ENCODE results near the gene DDX3X. TPM values are rescaled to one million over a fixed set of nuclear protein-coding genes. Genes with fewer than 3 reads are reported as not detected.
A peak's percentile ranks its signal among the peaks of the same experiment; 100 is the strongest.

The DDX3X gene
- total RNA-seq, 1 donor, result 160 TPM

DNA sequence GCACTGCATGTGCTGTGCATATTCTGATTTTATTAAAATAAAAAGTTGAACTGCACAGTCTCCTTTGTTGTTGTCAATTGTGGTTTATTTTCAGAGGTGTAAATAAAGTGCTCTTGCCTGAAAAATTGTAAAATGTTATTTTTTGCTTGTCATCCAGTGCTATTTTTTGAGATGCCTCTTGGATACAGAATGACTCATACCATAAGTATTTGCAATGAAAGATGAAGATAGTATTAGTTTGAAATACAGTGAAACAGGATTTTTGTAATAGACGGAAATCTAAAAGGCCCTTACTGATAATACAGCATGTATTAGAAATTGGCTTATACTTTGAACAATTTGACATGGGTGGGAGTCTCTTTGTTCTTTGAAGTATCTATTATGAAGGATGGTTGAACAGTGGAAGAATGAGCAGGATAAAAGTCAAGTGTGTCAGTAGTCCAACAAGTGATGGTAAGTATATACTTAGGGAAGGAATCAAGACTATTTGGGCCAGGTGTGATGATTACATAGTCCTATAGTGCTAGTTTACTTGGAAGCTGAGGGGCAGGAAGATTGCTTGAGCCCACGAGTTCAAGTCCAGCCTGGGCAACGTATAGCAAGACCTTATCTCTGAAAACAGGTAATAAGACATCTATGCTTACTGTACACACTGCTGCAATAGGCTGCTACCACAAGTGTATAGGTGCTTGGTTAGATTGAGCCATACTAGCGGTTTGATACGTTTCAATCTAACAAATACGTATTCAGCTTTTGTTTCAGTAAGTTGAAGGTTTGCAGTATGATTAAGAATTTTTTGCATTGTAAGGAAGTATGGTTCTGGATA, 16.4 kb downstream of the DDX3X start:
- H3K4me2 ChIP-seq (ENCODE audit: insufficient read depth, low read length), result no peak overlapping the region
- peaks cover 56% of the 10 kb centered on the region for H4K20me1 ChIP-seq (ENCODE audit: insufficient read depth, low read length)

GRCh38 chrX:41350976-41351569, 17.1 kb downstream of the DDX3X start:
- no peaks in the 10 kb centered on the region for H3K79me2 ChIP-seq (ENCODE audit: insufficient read depth, low read length)
- no peak overlapping the region for H3K27ac ChIP-seq (ENCODE audit: low read depth, low read length)
- H3K9me3 ChIP-seq (ENCODE audit: low read depth, low read length), result no peaks in the 10 kb centered on the region
- TF ChIP-seq CTCF (IDR thresholded peaks at IDR 0.05; ENCODE audit: extremely low read depth, low read depth, low read length), result no peak
- H3K4me3 ChIP-seq (ENCODE audit: insufficient read depth, low read length), result no peak overlapping the region
- no peaks in the 10 kb centered on the region for H3K27me3 ChIP-seq (ENCODE audit: insufficient read depth, low read length)
- H3K4me1 ChIP-seq (ENCODE audit: insufficient read depth, low read length), result peaks cover 14% of the 10 kb centered on the region
- H3K4me2 ChIP-seq (ENCODE audit: insufficient read depth, low read length), result no peak overlapping the region
- H2AFZ ChIP-seq (ENCODE audit: low read length), result no peak overlapping the region
- H3K36me3 ChIP-seq (ENCODE audit: insufficient read depth, low read length), result peaks cover 38% of the 10 kb centered on the region
- DNase-seq (ENCODE audit: insufficient read length, low spot score, missing footprints), result no peak
- H4K20me1 ChIP-seq (ENCODE audit: insufficient read depth, low read length), result peaks cover 49% of the 10 kb centered on the region

More for the DNA sequence above, 16.4 kb downstream of the DDX3X start:
- Histone ChIP-seq H2AFZ (ENCODE audit: low read length) (no peak overlapping the region), H3K9me3 (ENCODE audit: low read depth, low read length) (no peaks in the 10 kb centered on the region), H3K79me2 (ENCODE audit: insufficient read depth, low read length) (peaks cover 4% of the 10 kb centered on the region), H3K27me3 (ENCODE audit: insufficient read depth, low read length) (no peaks in the 10 kb centered on the region), H3K36me3 (ENCODE audit: insufficient read depth, low read length) (peaks cover 45% of the 10 kb centered on the region), H3K4me3 (ENCODE audit: insufficient read depth, low read length) (no peak overlapping the region), H3K27ac (ENCODE audit: low read depth, low read length) (no peak overlapping the region), H3K4me1 (ENCODE audit: insufficient read depth, low read length) (peaks cover 14% of the 10 kb centered on the region)
- no peak for DNase-seq (ENCODE audit: insufficient read length, low spot score, missing footprints)
- no peak for TF ChIP-seq CTCF (IDR thresholded peaks at IDR 0.05; ENCODE audit: extremely low read depth, low read depth, low read length)

DNA sequence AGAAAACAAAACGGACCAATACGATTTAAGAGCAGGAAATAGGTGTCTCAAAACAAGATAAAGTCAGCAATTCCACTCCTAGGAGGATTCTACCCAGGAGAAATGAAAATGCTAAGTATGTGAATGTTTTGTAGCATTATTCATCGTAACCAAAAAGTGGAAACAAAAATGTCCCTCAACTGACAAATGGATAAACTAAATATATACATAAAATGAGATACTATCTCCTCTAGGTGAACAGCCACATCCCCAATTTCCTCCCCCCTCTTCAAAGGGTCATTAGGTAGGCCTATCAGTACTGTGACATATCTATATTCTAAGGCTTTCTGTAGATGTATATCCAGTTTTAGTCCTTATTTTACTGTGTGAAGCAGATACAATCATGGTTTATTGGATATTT, 18.0 kb downstream of the DDX3X start:
- Histone ChIP-seq H4K20me1 (ENCODE audit: insufficient read depth, low read length) (peaks cover 41% of the 10 kb centered on the region), H3K79me2 (ENCODE audit: insufficient read depth, low read length) (no peaks in the 10 kb centered on the region), H3K36me3 (ENCODE audit: insufficient read depth, low read length) (peaks cover 29% of the 10 kb centered on the region), H3K27me3 (ENCODE audit: insufficient read depth, low read length) (no peaks in the 10 kb centered on the region), H3K4me3 (ENCODE audit: insufficient read depth, low read length) (no peak overlapping the region), H2AFZ (ENCODE audit: low read length) (no peak overlapping the region), H3K4me1 (ENCODE audit: insufficient read depth, low read length) (peaks cover 14% of the 10 kb centered on the region), H3K9me3 (ENCODE audit: low read depth, low read length) (no peaks in the 10 kb centered on the region), H3K27ac (ENCODE audit: low read depth, low read length) (no peak overlapping the region), H3K4me2 (ENCODE audit: insufficient read depth, low read length) (no peak overlapping the region)
- no peak for TF ChIP-seq CTCF (IDR thresholded peaks at IDR 0.05; ENCODE audit: extremely low read depth, low read depth, low read length)
- DNase-seq (ENCODE audit: insufficient read length, low spot score, missing footprints), result peak; percentile 29

DNA sequence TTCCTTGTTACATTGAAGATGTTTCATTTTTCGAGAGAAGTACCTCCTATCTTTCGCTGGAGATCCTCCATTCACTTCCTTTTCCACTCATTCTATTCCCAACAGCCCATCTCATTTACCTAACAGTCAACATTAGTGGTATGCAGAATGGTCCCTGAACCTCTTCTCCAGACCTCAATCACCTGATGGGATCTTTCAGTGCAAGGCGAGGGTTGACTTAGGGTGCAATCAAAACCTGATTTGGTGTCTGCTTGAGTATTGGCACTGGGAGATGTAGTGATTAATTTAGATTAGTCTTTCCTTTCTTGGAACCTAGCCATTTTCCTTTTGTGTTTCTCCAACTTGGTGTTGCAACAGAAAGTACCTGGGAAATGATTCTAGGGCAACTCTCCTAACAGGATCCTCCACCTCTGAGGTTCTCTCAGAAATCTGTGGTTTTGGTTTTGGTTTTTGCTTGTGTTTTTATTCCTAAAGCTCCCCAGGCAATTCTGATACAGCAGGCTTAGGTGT, 18.4 kb downstream of the DDX3X start:
- Histone ChIP-seq H3K4me2 (ENCODE audit: insufficient read depth, low read length) (no peak overlapping the region), H3K79me2 (ENCODE audit: insufficient read depth, low read length) (no peaks in the 10 kb centered on the region), H3K9me3 (ENCODE audit: low read depth, low read length) (no peaks in the 10 kb centered on the region), H4K20me1 (ENCODE audit: insufficient read depth, low read length) (peaks cover 37% of the 10 kb centered on the region), H2AFZ (ENCODE audit: low read length) (no peak overlapping the region), H3K4me1 (ENCODE audit: insufficient read depth, low read length) (peaks cover 14% of the 10 kb centered on the region), H3K36me3 (ENCODE audit: insufficient read depth, low read length) (peaks cover 24% of the 10 kb centered on the region), H3K27me3 (ENCODE audit: insufficient read depth, low read length) (no peaks in the 10 kb centered on the region), H3K4me3 (ENCODE audit: insufficient read depth, low read length) (no peak overlapping the region), H3K27ac (ENCODE audit: low read depth, low read length) (no peak overlapping the region)
- TF ChIP-seq CTCF (IDR thresholded peaks at IDR 0.05; ENCODE audit: extremely low read depth, low read depth, low read length), result no peak
- DNase-seq (ENCODE audit: insufficient read length, low spot score, missing footprints), result no peak

Data from osteoblast (primary cell).